ENCODE measurements around the gene MAGI2. TPM values are rescaled to one million over a fixed set of nuclear protein-coding genes. Genes with fewer than 3 reads are reported as not detected.

The MAGI2 gene
- total RNA-seq, 1 experiment from 2014 or later, result 14.3 TPM

GRCh38 chr7:78081888-78082287, 1371.6 kb downstream of the MAGI2 start:
- no peaks in the 10 kb centered on the region for H3K9me3 Mint-ChIP-seq
- H3K9me3 ChIP-seq (ENCODE audit: control insufficient read depth, low read depth, low read length), result no peaks in the 10 kb centered on the region
- no peaks in the 10 kb centered on the region for H4K20me1 ChIP-seq (ENCODE audit: control insufficient read depth, insufficient read depth, insufficient read length)
- H2BK20ac ChIP-seq (ENCODE audit: low read depth, low read length, poor library complexity, severe bottlenecking), result no peak overlapping the region
- no peaks in the 10 kb centered on the region for H3K36me3 Mint-ChIP-seq (ENCODE audit: insufficient read depth in 1 of 3, low read depth in 3 of 3)
- H3K27ac ChIP-seq (ENCODE audit: insufficient read length, low read depth, low read length), result no peak overlapping the region
- H3K27me3 ChIP-seq (ENCODE audit: insufficient read depth, low read length), result no peaks in the 10 kb centered on the region
- peaks cover 5% of the 10 kb centered on the region for H3K27me3 Mint-ChIP-seq (ENCODE audit: low read depth)
- no peak overlapping the region for H3K23ac ChIP-seq (ENCODE audit: insufficient read length, low read depth, low read length)
- H4K91ac ChIP-seq (ENCODE audit: insufficient read length, low read depth, low read length), result no peak overlapping the region
- H2BK120ac ChIP-seq (ENCODE audit: low read depth, low read length, poor library complexity, severe bottlenecking), result no peak overlapping the region
- H3K4me1 ChIP-seq (ENCODE audit: insufficient read depth, low read length), result 0 out of 2 replicates have a peak, but pooled peaks cover 3% of the 10 kb centered on the region
- no peaks in the 10 kb centered on the region for H3K79me2 ChIP-seq (ENCODE audit: insufficient read depth, low read length)
- H3K9ac ChIP-seq (ENCODE audit: extremely low read depth, insufficient read length, low read length), result no peak overlapping the region
- H3K4me3 Mint-ChIP-seq, result no peak overlapping the region
- WGBS (ENCODE audit: extremely low coverage, insufficient read length, low lambda C conversion rate), result no CpG with 5 or more reads among the region's 4 CpGs
- peak; percentile 35 for DNase-seq
- no peak overlapping the region for H3K4me2 ChIP-seq (ENCODE audit: insufficient read depth, insufficient read length, low read length)
- no peak overlapping the region for H3K56ac ChIP-seq (ENCODE audit: insufficient read length, low read depth, low read length)
- no peak overlapping the region for H2AK5ac ChIP-seq (ENCODE audit: insufficient read length, low read length)
- no peaks in the 10 kb centered on the region for H3K23me2 ChIP-seq (ENCODE audit: insufficient read length, low read depth, low read length, poor library complexity, severe bottlenecking)
- peak; percentile 74 for TF ChIP-seq CTCF (conservative IDR thresholded peaks at IDR 0.05)
- no peak overlapping the region for H2AFZ ChIP-seq (ENCODE audit: low read length)
- no peak overlapping the region for H3K4ac ChIP-seq (ENCODE audit: low read depth, low read length)
- peaks cover 10 to 11% of the 10 kb centered on the region in 2 experiments for H3K4me1 Mint-ChIP-seq
- H4K8ac ChIP-seq (replicated peaks; ENCODE audit: insufficient read length, low read depth, low read length), result no peak overlapping the region
- no peaks in the 10 kb centered on the region for H3K79me1 ChIP-seq (ENCODE audit: insufficient read depth, low read depth, low read length, poor library complexity, severe bottlenecking)
- H2BK5ac ChIP-seq (ENCODE audit: insufficient read length, low read length), result no peak overlapping the region
- H3K27ac Mint-ChIP-seq, result no peak overlapping the region
- no peak overlapping the region for H4K5ac ChIP-seq (ENCODE audit: insufficient read length, low read depth, low read length)
- no peak overlapping the region for H3K18ac ChIP-seq (ENCODE audit: insufficient read length, low read depth, low read length)
- H3K14ac ChIP-seq (ENCODE audit: insufficient read depth, low read length), result no peak overlapping the region
- H3T11ph ChIP-seq (ENCODE audit: low read length), result no peak overlapping the region
- H2BK15ac ChIP-seq (ENCODE audit: low read depth, low read length), result no peak overlapping the region
- no peak overlapping the region for H2BK12ac ChIP-seq (ENCODE audit: insufficient read length, low read depth, low read length)
